ENCODE measurements around the gene RFNG. TPM values are rescaled to one million over a fixed set of nuclear protein-coding genes. Genes with fewer than 3 reads are reported as not detected.

The RFNG gene
- total and polyA plus RNA-seq, 2 of the 13 experiments (the other 11 are each of a cell fraction or from before 2014, with no cell fraction given) = 61.4 to 64.0 TPM

DNA sequence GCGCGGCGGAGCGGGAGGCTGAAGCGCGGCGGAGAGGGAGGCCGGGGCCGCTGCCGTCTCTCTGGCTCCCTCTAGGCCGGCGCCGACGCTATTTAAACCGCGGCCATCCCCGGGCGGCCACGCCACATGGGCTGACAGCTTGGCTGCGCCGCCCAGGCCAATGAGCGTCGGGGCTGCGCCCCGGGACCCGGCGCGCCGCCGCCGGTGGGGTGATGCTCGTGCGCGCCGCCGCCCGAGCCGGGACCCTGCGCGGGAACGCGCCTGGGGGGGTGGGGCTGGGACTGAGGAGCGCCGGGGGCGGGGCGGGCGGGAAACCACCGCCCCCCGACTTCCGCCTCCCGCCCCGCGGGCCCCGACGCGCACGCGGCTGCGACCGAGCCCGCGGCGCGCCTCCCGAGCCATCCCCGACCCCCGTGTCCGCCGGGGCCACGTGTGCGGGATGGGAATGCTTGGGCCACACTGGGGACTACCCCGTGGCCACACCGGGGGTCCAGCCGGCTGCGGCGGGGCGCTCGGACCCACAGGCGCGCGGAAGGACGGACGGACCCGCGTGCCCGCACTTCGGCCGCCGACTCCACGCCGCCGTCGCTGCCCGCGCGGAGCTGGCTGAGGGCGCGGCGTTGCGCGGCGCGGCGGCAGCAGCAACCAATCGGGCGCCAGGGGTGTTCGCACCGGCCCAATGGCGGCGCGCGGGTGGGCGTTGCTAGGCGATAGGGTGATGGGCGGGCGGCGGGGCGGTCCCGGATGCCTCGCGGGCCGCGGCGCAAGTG is 46.7 kb upstream of the RFNG start, which contains the start of gene FASN (continued):
- peak; percentile 67 for TF ChIP-seq ZNF160 (CRISPR knock-in tag; IDR thresholded peaks at IDR 0.05)
- no peak for TF ChIP-seq KLF13 (CRISPR knock-in tag; IDR thresholded peaks at IDR 0.05)
- no peak for TF ChIP-seq ZNF460 (CRISPR knock-in tag; IDR thresholded peaks at IDR 0.05; ENCODE audit: borderline replicate concordance)
- TF ChIP-seq, protein P1, sequence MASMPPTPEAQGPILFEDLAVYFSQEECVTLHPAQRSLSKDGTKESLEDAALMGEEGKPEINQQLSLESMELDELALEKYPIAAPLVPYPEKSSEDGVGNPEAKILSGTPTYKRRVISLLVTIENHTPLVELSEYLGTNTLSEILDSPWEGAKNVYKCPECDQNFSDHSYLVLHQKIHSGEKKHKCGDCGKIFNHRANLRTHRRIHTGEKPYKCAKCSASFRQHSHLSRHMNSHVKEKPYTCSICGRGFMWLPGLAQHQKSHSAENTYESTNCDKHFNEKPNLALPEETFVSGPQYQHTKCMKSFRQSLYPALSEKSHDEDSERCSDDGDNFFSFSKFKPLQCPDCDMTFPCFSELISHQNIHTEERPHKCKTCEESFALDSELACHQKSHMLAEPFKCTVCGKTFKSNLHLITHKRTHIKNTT (CRISPR knock-in tag; IDR thresholded peaks at IDR 0.05) = peak; percentile 85; the same call in 1 of the 2 replicates
- peak; percentile 77; the same call in 1 of the 2 replicates for TF ChIP-seq ZNF543 (CRISPR knock-in tag; IDR thresholded peaks at IDR 0.05)
- TF ChIP-seq, protein P2, sequence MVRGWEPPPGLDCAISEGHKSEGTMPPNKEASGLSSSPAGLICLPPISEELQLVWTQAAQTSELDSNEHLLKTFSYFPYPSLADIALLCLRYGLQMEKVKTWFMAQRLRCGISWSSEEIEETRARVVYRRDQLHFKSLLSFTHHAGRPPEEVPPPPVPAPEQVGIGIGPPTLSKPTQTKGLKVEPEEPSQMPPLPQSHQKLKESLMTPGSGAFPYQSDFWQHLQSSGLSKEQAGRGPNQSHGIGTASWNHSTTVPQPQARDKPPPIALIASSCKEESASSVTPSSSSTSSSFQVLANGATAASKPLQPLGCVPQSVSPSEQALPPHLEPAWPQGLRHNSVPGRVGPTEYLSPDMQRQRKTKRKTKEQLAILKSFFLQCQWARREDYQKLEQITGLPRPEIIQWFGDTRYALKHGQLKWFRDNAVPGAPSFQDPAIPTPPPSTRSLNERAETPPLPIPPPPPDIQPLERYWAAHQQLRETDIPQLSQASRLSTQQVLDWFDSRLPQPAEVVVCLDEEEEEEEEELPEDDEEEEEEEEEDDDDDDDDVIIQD (CRISPR knock-in tag; IDR thresholded peaks at IDR 0.05; ENCODE audit: low read depth) = no peak
- no peak for TF ChIP-seq PCBP1 (IDR thresholded peaks at IDR 0.05; ENCODE audit: borderline replicate concordance, low read depth, low read length)
- TF ChIP-seq GATAD1 (CRISPR knock-in tag; IDR thresholded peaks at IDR 0.05) = peak; percentile 32; the same call in 1 of the 2 replicates
- peak; percentile 49; the same call in 1 of the 2 replicates for TF ChIP-seq KDM2A (CRISPR knock-in tag; IDR thresholded peaks at IDR 0.05; ENCODE audit: borderline replicate concordance, low read depth)
- no peak for TF ChIP-seq RXRB (CRISPR knock-in tag; IDR thresholded peaks at IDR 0.05; ENCODE audit: borderline replicate concordance)
- 0 out of 2 replicates have a peak, but pooled peaks have one; percentile 46 for TF ChIP-seq XBP1 (CRISPR knock-in tag; IDR thresholded peaks at IDR 0.05)
- TF ChIP-seq TOE1 (CRISPR knock-in tag; IDR thresholded peaks at IDR 0.05) = no peak; the same call in 1 of the 2 replicates
- peak; percentile 86; the same call in 1 of the 2 replicates for TF ChIP-seq ZC3H4 (CRISPR knock-in tag; IDR thresholded peaks at IDR 0.05; ENCODE audit: borderline replicate concordance)
- TF ChIP-seq MEIS2 (CRISPR knock-in tag; IDR thresholded peaks at IDR 0.05) = peak; percentile 83
- peak; percentile 44 for TF ChIP-seq ETV6 (CRISPR knock-in tag; conservative IDR thresholded peaks at IDR 0.05)
- no peak for TF ChIP-seq MTA3 (CRISPR knock-in tag; IDR thresholded peaks at IDR 0.05)
- peak; percentile 90 for TF ChIP-seq SKI (IDR thresholded peaks at IDR 0.05; ENCODE audit: partially characterized antibody)
- TF ChIP-seq, protein P3, sequence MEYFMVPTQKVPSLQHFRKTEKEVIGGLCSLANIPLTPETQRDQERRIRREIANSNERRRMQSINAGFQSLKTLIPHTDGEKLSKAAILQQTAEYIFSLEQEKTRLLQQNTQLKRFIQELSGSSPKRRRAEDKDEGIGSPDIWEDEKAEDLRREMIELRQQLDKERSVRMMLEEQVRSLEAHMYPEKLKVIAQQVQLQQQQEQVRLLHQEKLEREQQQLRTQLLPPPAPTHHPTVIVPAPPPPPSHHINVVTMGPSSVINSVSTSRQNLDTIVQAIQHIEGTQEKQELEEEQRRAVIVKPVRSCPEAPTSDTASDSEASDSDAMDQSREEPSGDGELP (IDR thresholded peaks at IDR 0.05; ENCODE audit: borderline replicate concordance, low read depth) = peak; percentile 46; the same call in 1 of the 2 replicates
- TF ChIP-seq MTF2 (CRISPR knock-in tag; IDR thresholded peaks at IDR 0.05; ENCODE audit: borderline replicate concordance) = no peak
- TF ChIP-seq, protein P4, sequence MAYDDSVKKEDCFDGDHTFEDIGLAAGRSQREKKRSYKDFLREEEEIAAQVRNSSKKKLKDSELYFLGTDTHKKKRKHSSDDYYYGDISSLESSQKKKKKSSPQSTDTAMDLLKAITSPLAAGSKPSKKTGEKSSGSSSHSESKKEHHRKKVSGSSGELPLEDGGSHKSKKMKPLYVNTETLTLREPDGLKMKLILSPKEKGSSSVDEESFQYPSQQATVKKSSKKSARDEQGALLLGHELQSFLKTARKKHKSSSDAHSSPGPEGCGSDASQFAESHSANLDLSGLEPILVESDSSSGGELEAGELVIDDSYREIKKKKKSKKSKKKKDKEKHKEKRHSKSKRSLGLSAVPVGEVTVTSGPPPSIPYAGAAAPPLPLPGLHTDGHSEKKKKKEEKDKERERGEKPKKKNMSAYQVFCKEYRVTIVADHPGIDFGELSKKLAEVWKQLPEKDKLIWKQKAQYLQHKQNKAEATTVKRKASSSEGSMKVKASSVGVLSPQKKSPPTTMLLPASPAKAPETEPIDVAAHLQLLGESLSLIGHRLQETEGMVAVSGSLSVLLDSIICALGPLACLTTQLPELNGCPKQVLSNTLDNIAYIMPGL (CRISPR knock-in tag; IDR thresholded peaks at IDR 0.05; ENCODE audit: borderline replicate concordance in 1 of 2, low read depth in 1 of 2) = peak; percentile 35 to 93; a peak in 3 of 4 replicates
- TF ChIP-seq, protein P5, sequence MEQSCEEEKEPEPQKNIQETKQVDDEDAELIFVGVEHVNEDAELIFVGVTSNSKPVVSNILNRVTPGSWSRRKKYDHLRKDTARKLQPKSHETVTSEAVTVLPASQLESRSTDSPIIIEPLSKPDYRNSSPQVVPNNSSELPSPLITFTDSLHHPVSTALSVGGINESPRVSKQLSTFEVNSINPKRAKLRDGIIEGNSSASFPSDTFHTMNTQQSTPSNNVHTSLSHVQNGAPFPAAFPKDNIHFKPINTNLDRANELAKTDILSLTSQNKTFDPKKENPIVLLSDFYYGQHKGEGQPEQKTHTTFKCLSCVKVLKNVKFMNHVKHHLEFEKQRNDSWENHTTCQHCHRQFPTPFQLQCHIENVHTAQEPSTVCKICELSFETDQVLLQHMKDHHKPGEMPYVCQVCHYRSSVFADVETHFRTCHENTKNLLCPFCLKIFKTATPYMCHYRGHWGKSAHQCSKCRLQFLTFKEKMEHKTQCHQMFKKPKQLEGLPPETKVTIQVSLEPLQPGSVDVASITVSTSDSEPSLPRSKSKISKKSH (CRISPR knock-in tag; IDR thresholded peaks at IDR 0.05; ENCODE audit: borderline replicate concordance) = no peak
- TF ChIP-seq TEAD3 (CRISPR knock-in tag; optimal IDR thresholded peaks at IDR 0.05; ENCODE audit: borderline replicate concordance) = no peak
- TF ChIP-seq ZMYM2 (CRISPR knock-in tag; IDR thresholded peaks at IDR 0.05) = no peak
